GM23338 (cell line): Measurements from ENCODE around the gene CARMIL1. TPM values are rescaled to one million over a fixed set of nuclear protein-coding genes. Genes with fewer than 3 reads are reported as not detected.

ENCODE experiments used
- ATAC-seq: fragments of 200-7000 bp; cut with Tn5 transposase; 3 replicates; pipeline ENCODE4 v1.9.1; 2020
- DNase-seq: peaks from one replicate; pipeline ENCODE4 v3.0.0-alpha.2; 2015; ENCODE audit warnings: low spot score
- H2AFZ ChIP-seq: fragments of 200-600 bp; sonication (generic); 2 replicates; pipeline ENCODE4 v1.8.0; 2016; ENCODE audit warnings: antibody characterized with exemption, mild to moderate bottlenecking, moderate library complexity
- H3F3A ChIP-seq: fragments of 200-600 bp; sonication (generic); replicated peaks from 2 replicates; pipeline ENCODE4 v1.8.0; 2017; ENCODE audit warnings: antibody characterized with exemption, mixed run types, low read depth
- H3K27ac ChIP-seq: fragments of 200-600 bp; sonication (generic); 2 replicates; pipeline ENCODE4 v1.6.1; 2016; ENCODE audit warnings: low read depth
- H3K27me3 ChIP-seq: fragments of 200-600 bp; sonication (generic); 2 replicates; pipeline ENCODE4 v1.8.0; 2016; ENCODE audit warnings: mild to moderate bottlenecking, mixed run types, moderate library complexity; ENCODE audit not compliant: insufficient read depth
- H3K36me3 ChIP-seq: fragments of 200-600 bp; sonication (generic); 2 replicates; pipeline ENCODE4 v1.8.0; 2016; ENCODE audit warnings: mild to moderate bottlenecking; ENCODE audit not compliant: insufficient read depth
- H3K4me1 ChIP-seq: fragments of 200-600 bp; sonication (generic); 2 replicates; pipeline ENCODE4 v1.8.0; 2016; ENCODE audit warnings: mild to moderate bottlenecking, moderate library complexity; ENCODE audit not compliant: insufficient read depth
- H3K4me2 ChIP-seq: fragments of 200-600 bp; sonication (generic); 2 replicates; pipeline ENCODE4 v1.7.1; 2017; ENCODE audit warnings: mixed run types
- H3K4me3 ChIP-seq: fragments of 200-600 bp; sonication (generic); 2 replicates; pipeline ENCODE4 v1.6.1; 2016; ENCODE audit warnings: mixed run types
- H3K79me2 ChIP-seq: fragments of 200-600 bp; sonication (generic); replicated peaks from 2 replicates; pipeline ENCODE4 v1.8.0; 2017; ENCODE audit warnings: mild to moderate bottlenecking; ENCODE audit not compliant: insufficient read depth
- H3K9me2 ChIP-seq: fragments of 200-600 bp; sonication (generic); 2 replicates; pipeline ENCODE4 v1.8.0; 2017; ENCODE audit not compliant: insufficient read depth
- H4K20me1 ChIP-seq: fragments of 200-600 bp; sonication (generic); replicated peaks from 2 replicates; pipeline ENCODE4 v1.8.0; 2017; ENCODE audit warnings: mild to moderate bottlenecking; ENCODE audit not compliant: insufficient read depth
- H3K27ac Mint-ChIP-seq: 2 replicates; pipeline ENCODE4 v1.8.0; 2020; ENCODE audit warnings: inconsistent platforms, mild to moderate bottlenecking, moderate library complexity, mixed read lengths
- H3K27me3 Mint-ChIP-seq: 3 replicates; pipeline ENCODE4 v1.8.0; 2022; ENCODE audit warnings: low read depth, mild to moderate bottlenecking, moderate library complexity, mixed read lengths, inconsistent platforms; ENCODE audit not compliant: insufficient read depth, poor library complexity
- H3K36me3 Mint-ChIP-seq: 3 replicates; pipeline ENCODE4 v1.8.0; 2021; ENCODE audit warnings: low read depth, mild to moderate bottlenecking, inconsistent platforms, moderate library complexity, mixed read lengths
- H3K4me1 Mint-ChIP-seq: 3 replicates; pipeline ENCODE4 v1.8.0; 2020; ENCODE audit warnings: mild to moderate bottlenecking, inconsistent platforms, mixed read lengths
- H3K4me3 Mint-ChIP-seq: 3 replicates; pipeline ENCODE4 v1.8.0; 2021; ENCODE audit warnings: moderate library complexity, mild to moderate bottlenecking, inconsistent platforms, mixed read lengths
- H3K9me3 Mint-ChIP-seq: 3 replicates; pipeline ENCODE4 v1.8.0; 2020; ENCODE audit warnings: moderate library complexity, mild to moderate bottlenecking, inconsistent platforms, mixed read lengths
- ETS1 ChIP-seq: IDR thresholded peaks from 2 replicates; pipeline ENCODE4 v1.6.1; 2016; ENCODE audit warnings: antibody characterized with exemption
- JUNB ChIP-seq: IDR thresholded peaks from one replicate; pipeline ENCODE4 v1.6.1; 2016; ENCODE audit warnings: antibody characterized with exemption; ENCODE audit not compliant: unreplicated experiment
- NANOG ChIP-seq: IDR thresholded peaks from 2 replicates; pipeline ENCODE4 v1.6.1; 2016; ENCODE audit warnings: antibody characterized with exemption, borderline replicate concordance
- POLR2AphosphoS5 ChIP-seq: IDR thresholded peaks from 2 replicates; pipeline ENCODE4 v1.6.1; 2016; ENCODE audit warnings: antibody characterized with exemption, low read depth
- REST ChIP-seq: IDR thresholded peaks from one replicate; pipeline ENCODE4 v1.6.1; 2018; ENCODE audit warnings: antibody characterized with exemption; ENCODE audit not compliant: unreplicated experiment
- STAT1 ChIP-seq: IDR thresholded peaks from one replicate; pipeline ENCODE4 v1.6.1; 2016; ENCODE audit warnings: antibody characterized with exemption; ENCODE audit not compliant: unreplicated experiment
- ZNF114 ChIP-seq: fragments of 250-450 bp; sonication (Bioruptor Pico); IDR thresholded peaks from 2 replicates; pipeline ENCODE4 v1.5.0; 2020; ENCODE audit warnings: mild to moderate bottlenecking, moderate library complexity
- ZNF331 ChIP-seq: fragments of 250-450 bp; sonication (Bioruptor Pico); IDR thresholded peaks from 2 replicates; pipeline ENCODE4 v1.5.0; 2020; ENCODE audit warnings: low read depth, mild to moderate bottlenecking, moderate library complexity
- polyA plus RNA-seq: library from polyadenylated mRNA; unstranded; fragments of >200 nt; fragmentation: Nextera tagmentation; extraction: Ambion mirVana; gene quantifications from 2 replicates; pipeline ENCODE4 v1.2.1, GENCODE V29; 2016
- total RNA-seq: library from RNA; depleted of rRNA; stranded (reverse); fragments of >200 nt; shearing (Covaris generic); gene quantifications from 2 replicates; pipeline ENCODE4 v1.2.3, GENCODE V29; 2014
- TF ChIP-seq, protein P1 (sequence below), 2 experiments: fragments of 200-600 bp in 1 of 2; sonication (generic) in 1 of 2; conservative IDR thresholded peaks; 2 replicates each; pipeline versions ENCODE4 v1.5.1 to v1.6.1; 2016 to 2017; ENCODE audit warnings: antibody characterized with exemption in 2 of 2, low read depth in 2 of 2, mild to moderate bottlenecking in 2 of 2, moderate library complexity in 1 of 2

Gene CARMIL1
- total and polyA plus RNA-seq, 2 experiments from 2014 or later: 43.2 to 66.9 TPM

GRCh38 chr6:25537349-25538018 is 258.3 kb downstream of the CARMIL1 start:
- H3K27me3 Mint-ChIP-seq: no peaks in the 10 kb centered on the region

More at GRCh38 chr6:25537349-25538018, 258.3 kb downstream of the CARMIL1 start:
- peak overlapping the region; percentile 22; the same call in 1 of the 2 replicates for H3K27ac Mint-ChIP-seq
- H3K36me3 ChIP-seq: no peaks in the 10 kb centered on the region; the same call in 1 of the 2 replicates
- ATAC-seq (no peak), DNase-seq (no peak)
- TF ChIP-seq ETS1 (no peak), JUNB (no peak), REST (no peak), ZNF114 (CRISPR knock-in tag) (no peak), NANOG (no peak), ZNF331 (CRISPR knock-in tag) (no peak), POLR2AphosphoS5 (no peak), STAT1 (no peak)
- TF ChIP-seq, protein P1, sequence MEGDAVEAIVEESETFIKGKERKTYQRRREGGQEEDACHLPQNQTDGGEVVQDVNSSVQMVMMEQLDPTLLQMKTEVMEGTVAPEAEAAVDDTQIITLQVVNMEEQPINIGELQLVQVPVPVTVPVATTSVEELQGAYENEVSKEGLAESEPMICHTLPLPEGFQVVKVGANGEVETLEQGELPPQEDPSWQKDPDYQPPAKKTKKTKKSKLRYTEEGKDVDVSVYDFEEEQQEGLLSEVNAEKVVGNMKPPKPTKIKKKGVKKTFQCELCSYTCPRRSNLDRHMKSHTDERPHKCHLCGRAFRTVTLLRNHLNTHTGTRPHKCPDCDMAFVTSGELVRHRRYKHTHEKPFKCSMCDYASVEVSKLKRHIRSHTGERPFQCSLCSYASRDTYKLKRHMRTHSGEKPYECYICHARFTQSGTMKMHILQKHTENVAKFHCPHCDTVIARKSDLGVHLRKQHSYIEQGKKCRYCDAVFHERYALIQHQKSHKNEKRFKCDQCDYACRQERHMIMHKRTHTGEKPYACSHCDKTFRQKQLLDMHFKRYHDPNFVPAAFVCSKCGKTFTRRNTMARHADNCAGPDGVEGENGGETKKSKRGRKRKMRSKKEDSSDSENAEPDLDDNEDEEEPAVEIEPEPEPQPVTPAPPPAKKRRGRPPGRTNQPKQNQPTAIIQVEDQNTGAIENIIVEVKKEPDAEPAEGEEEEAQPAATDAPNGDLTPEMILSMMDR (conservative IDR thresholded peaks at IDR 0.05; ENCODE audit: low read depth in 2 of 2): no peak
- no peak overlapping the region for H2AFZ ChIP-seq
- H3F3A ChIP-seq: no peaks in the 10 kb centered on the region
- no peak overlapping the region for H3K4me3 Mint-ChIP-seq
- no peak overlapping the region for H3K4me2 ChIP-seq
- no peaks in the 10 kb centered on the region for H3K79me2 ChIP-seq
- H3K4me1 Mint-ChIP-seq: peaks cover 8% of the 10 kb centered on the region; the same call in 1 of the 3 replicates
- H3K9me2 ChIP-seq: no peaks in the 10 kb centered on the region
- H3K4me1 ChIP-seq: peaks cover 4% of the 10 kb centered on the region; the same call in 1 of the 2 replicates
- no peaks in the 10 kb centered on the region for H3K27me3 ChIP-seq
- no peaks in the 10 kb centered on the region for H3K9me3 Mint-ChIP-seq
- H3K36me3 Mint-ChIP-seq: peaks cover 19% of the 10 kb centered on the region; the same call in 2 of the 3 replicates
- H3K27ac ChIP-seq: no peak overlapping the region
- H4K20me1 ChIP-seq: no peaks in the 10 kb centered on the region
- no peak overlapping the region for H3K4me3 ChIP-seq
